ENCODE data around the gene UGT2B11.
"Not testable (repeated sequence)": the region's sequence is repeated elsewhere in the genome, so short reads cannot be mapped to it uniquely, and the experiment has no call there.

- not testable (repeated sequence) for TF ChIP-seq POLR2AphosphoS5 (IDR thresholded peaks at IDR 0.05); CTCF (IDR thresholded peaks at IDR 0.05); EP300 (IDR thresholded peaks at IDR 0.05; ENCODE audit: low read depth)
These were observed 38.7 kb upstream of the UGT2B11 start for GRCh38 chr4:69253147-69253772.
